GM19238 (cell line): Measurements from ENCODE around the gene AJM1.
"Not testable (repeated sequence)": the region's sequence is repeated elsewhere in the genome, so short reads cannot be mapped to it uniquely, and the experiment has no call there.

ENCODE experiments used
- DNase-seq: peaks from one replicate; pipeline ENCODE4 v3.0.0; 2011; ENCODE audit warnings: low spot score; ENCODE audit not compliant: insufficient read length

Gene AJM1

GRCh38 chr9:136854113-136854841, 12.0 kb downstream of the AJM1 start:
- no peak for DNase-seq

GRCh38 chr9:136854842-136855460, 12.7 kb downstream of the AJM1 start:
- DNase-seq, result no peak

- DNase-seq, result no peak
Observed at GRCh38 chr9:136855461-136856078, 13.3 kb downstream of the AJM1 start.

DNA sequence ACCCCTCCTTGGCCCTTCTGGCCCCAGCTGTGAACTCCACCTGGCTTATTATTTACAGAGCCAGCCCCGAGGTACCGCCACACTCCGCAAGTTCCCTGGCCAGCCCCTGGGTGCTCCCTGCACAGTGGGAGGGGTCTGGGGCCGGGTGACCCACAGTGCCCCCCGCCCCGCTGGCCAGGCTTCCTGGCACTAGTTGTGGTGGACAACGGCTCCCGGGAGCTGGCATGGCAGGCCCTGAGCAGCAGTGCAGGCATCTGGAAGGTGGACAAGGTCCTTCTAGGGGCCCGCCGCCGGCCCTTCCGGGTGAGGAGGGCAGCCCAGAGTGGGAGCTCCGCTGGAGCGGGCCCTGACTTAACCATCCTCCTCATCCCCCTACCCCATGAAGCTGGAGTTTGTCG, 13.8 kb downstream of the AJM1 start:
- no peak for DNase-seq

GRCh38 chr9:136856541-136857141, 14.4 kb downstream of the AJM1 start:
- DNase-seq, result no peak

DNA sequence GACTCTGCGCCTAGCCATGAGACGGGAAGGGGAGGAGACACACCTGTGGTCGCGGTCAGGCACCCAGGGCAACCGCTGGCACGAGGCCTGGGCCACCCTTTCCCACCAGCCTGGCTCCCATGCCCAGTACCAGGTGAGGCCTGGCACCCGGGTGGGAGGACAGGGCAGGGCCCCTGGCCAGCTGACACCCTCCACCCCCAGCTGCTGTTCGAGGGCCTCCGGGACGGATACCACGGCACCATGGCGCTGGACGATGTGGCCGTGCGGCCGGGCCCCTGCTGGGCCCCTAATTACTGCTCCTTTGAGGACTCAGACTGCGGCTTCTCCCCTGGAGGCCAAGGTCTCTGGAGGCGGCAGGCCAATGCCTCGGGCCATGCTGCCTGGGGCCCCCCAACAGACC, 14.9 kb downstream of the AJM1 start:
- DNase-seq, result no peak

DNA sequence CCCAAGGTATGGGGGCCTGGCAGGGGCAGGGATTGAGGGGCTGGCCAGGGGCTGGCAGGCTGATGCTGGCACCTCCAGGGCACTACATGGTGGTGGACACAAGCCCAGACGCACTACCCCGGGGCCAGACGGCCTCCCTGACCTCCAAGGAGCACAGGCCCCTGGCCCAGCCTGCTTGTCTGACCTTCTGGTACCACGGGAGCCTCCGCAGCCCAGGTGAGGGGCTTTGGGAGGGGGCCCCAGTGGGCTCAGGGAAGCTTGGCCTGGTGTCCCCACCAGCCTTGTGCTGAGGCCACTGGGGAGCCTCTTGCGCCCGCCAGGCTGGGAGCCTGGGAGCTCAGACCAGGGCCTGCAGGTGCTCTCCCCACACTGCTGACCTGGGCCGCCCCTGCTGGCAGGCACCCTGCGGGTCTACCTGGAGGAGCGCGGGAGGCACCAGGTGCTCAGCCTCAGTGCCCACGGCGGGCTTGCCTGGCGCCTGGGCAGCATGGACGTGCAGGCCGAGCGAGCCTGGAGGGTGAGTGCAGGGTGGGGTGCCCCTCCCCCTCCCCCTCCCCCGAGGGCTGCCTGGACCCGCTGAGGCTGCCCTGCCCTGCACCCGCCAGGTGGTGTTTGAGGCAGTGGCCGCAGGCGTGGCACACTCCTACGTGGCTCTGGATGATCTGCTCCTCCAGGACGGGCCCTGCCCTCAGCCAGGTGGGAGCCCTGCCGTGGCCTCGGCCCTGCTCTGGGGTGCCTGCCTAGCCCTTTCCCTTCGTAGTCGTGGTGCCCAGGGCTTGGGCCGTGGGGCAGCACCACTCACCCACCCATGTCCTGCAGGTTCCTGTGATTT, 15.5 kb downstream of the AJM1 start:
- no peak for DNase-seq

DNA sequence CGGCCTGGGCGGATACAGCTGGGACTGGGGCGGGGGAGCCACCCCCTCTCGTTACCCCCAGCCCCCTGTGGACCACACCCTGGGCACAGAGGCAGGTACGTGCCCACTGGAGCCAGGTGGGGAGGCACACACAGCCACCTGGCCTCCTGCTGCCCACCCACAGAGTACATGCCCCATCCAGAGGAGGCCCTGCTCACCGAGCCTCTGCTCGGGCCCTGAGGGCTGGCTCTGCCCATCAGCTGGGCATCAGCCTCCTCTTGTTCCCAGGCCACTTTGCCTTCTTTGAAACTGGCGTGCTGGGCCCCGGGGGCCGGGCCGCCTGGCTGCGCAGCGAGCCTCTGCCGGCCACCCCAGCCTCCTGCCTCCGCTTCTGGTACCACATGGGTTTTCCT, 16.2 kb downstream of the AJM1 start:
- no peak for DNase-seq

DNA sequence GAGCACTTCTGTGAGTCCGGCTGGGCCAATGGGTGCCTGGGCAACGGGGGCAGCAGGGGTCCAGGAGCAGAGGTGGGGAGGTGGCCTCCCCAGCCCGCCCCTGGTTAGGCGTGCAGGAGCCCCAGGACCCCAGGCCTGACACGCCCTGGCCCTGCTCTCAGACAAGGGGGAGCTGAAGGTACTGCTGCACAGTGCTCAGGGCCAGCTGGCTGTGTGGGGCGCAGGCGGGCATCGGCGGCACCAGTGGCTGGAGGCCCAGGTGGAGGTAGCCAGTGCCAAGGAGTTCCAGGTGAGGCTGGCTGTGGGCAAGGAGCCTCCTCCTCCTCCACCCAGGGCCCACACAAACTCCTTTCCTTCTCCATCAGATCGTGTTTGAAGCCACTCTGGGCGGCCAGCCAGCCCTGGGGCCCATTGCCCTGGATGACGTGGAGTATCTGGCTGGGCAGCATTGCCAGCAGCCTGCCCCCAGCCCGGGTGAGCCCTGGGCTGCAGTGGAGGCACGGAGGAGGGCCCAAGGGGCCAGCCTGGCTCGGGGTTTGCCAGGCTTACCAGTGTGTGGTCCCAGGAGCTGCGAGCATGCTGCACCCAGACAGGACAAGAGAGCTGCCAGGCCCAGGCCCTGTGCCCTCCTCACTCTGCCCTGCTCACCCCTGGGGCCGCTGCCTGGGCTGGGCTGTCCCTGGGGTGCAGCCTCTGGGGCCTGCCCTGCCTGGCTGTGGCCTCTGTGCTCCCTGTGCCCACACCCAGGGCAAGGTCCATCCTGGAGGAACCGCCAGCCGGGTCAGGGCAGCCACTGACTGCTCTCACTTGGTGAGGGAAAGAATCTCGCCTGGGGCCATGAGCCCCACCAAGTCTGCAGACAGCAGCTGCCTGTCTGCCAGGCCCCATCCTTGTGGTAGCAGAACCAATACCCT, 16.8 kb downstream of the AJM1 start:
- DNase-seq, result no peak

- DNase-seq, result no peak
Observed at GRCh38 chr9:136860529-136860928, 18.3 kb downstream of the AJM1 start.

DNA sequence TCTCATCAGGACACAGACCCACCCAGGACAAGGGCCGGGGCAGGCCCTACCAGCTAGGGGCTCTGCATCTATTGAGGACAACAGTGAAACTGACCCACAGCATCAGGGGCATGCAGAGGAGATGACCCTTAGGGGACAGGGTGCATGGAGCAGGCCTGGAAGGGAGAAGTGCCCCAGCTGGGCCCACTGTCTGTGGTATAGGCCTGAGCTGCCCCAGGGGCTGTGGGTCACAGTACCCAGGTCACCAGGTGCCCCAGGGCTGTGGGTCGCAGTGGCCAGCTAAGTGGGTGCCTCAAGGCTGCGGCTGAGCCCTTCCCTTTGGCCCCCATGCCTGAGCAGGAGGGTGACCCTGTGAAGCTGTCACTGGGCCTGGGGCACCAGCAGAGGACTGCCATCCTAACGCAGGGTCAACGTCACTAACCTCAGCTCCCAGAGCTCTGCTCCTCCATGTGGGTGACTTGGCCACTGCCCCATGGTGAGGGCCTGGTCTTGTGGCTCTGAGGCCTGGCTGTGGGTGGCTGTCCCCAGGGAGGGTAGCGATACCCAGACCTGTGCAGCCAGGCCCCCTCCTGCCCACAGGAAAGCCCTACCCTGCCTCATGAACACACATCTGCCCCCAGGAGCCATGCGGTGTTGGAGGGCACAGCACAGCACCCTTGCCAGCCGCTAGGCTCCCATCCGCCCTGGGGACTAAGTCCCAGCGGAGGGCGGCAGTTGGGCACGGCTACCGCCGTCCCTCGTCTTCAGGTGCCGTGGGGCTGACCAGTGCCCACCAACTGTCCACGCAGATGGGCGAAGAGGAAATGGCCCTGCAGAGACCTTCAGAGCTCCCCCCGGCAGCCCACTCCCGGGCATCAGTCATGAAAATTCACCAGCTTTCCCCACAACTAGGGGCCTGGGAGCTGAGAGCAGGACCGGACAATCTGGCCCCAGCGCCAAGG, 18.9 kb downstream of the AJM1 start:
- DNase-seq, result no peak

DNA sequence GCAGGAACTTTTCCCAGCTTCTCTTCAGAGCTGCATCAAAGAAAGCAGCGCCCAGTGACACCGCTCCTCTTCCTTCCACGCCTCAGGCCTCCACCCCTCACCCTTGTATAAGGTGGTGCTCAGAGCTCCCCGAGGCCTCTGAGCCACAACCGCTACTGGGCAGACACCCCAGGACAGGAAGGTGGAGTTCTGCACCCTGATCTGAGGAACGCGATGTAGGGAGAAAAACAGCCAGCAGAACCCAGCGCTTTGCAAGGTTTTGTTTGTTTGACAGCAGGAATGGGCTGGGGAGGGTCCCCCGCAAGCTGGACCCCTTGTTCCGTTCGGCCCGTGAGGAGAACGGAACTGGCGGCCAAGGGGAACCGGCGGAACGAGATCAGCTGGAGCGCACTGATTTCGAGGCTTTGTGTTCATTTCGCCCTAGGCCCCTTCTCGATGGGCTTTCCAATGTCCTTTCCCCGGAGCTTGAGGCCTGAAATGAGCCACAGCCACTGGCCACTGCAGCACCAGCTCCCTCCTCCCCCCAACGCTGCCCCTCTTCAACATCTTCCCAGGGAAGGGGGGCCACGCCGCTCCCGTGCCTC, 19.7 kb downstream of the AJM1 start:
- no peak for DNase-seq

DNA sequence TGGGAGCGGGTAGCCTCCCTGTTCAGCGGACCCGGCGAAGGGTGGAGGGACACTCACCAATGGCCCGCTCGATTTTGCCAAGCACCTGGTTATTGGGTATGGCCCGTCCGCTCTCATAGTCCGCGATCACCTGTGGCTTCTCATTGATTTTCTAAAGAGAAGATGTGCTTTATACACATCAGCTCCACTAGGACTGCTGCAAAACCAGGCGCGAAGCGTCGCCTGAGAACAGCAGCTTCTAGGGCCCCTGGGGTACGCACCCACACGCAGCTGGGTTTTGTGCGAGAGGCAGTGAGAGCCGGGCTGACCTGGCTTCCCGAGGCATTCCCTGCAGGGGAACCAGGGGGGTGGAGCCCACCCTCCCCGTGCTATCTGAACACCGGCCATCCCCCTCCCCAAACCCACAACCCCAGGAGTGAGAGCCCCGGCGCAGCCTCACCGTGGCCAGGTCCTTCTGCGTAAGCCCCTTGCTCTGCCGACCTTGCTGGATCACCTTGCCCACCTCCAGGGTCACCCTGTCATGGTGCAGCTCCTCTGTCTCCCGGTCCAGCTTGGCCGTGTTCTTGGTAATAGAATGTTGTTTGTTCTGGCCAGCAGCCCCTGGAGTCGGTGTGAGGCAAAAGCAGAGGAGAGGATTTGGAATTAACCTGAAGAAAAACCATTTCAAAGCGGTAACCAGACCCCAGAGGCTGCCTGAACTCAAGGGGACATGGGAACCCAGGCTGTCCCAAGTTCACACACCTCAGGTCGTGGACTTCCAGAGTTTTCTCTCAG, 20.8 kb downstream of the AJM1 start:
- no peak for DNase-seq

- DNase-seq, result no peak
Observed at GRCh38 chr9:136863623-136864273, 21.5 kb downstream of the AJM1 start.

DNA sequence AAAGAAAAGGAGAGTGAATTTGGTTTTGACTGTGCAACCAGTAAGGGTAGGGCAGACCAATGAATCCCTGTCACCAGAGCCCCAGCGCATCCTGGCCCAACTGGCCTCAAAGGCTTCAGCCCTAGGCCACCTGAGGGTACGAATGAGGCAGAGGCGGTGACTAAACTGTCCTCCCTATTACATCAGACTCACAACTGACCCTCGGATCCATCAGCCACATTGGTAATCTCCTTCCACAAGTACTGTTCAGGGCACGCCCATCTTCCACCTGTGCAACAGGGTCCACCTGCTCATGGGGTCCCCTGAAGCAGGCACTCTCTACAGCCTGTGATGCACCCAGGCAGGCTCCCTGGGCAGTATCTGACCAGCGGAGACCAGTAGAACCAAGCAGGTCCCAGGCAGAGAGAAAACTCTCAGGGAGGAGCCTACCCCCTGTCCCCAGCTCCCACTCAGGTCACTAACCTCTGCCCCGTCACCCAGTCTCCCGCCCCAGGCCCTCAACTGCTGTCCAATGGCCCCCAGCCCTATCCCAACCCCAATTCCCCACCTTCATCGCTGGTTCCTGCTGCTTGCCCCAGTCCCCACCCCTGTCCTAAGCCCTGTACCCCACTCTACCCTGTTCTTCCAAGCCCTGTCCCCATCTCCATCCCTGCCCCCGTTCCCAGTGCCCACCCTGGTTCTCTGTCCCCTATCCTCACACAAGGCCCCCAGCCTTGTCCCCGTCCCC, 22.9 kb downstream of the AJM1 start:
- no peak for DNase-seq

- DNase-seq, result no peak
Observed at GRCh38 chr9:136865768-136866103, 23.5 kb downstream of the AJM1 start.

GRCh38 chr9:136866898-136867421, 24.7 kb downstream of the AJM1 start:
- DNase-seq, result not testable (repeated sequence)
